ENCODE measurements around the gene ARMC8. TPM values are rescaled to one million over a fixed set of nuclear protein-coding genes. Genes with fewer than 3 reads are reported as not detected.
"Not testable (repeated sequence)": the region's sequence is repeated elsewhere in the genome, so short reads cannot be mapped to it uniquely, and the experiment has no call there.

The ARMC8 gene
- total RNA-seq, 1 donor from 2014 or later, result 33.2 TPM

- H3K36me3 Mint-ChIP-seq (ENCODE audit: low read depth, unreplicated experiment), result no peaks in the 10 kb centered on the region
- no peak for DNase-seq (ENCODE audit: low read depth)
- no peaks in the 10 kb centered on the region for H3K36me3 ChIP-seq (ENCODE audit: insufficient read depth, low read length)
- no peaks in the 10 kb centered on the region for H3K27me3 Mint-ChIP-seq (ENCODE audit: low read depth, unreplicated experiment)
- no peak overlapping the region for H3K27ac ChIP-seq (ENCODE audit: low read depth, low read length)
- H4K20me1 ChIP-seq (ENCODE audit: insufficient read depth, low read length), result no peaks in the 10 kb centered on the region
- H3K27ac Mint-ChIP-seq (ENCODE audit: unreplicated experiment), result no peak overlapping the region
- no peak overlapping the region for H3K9ac ChIP-seq (ENCODE audit: low read length)
- H3K4me2 ChIP-seq (ENCODE audit: low read length), result no peak overlapping the region
- H3K27me3 ChIP-seq (ENCODE audit: insufficient read depth, low read length), result no peaks in the 10 kb centered on the region
- H3K4me3 Mint-ChIP-seq (ENCODE audit: unreplicated experiment), result no peak overlapping the region
- TF ChIP-seq CTCF (IDR thresholded peaks at IDR 0.05; ENCODE audit: insufficient read depth, low read depth, low read length), result no peak
- no peak for FAIRE-seq
- no peaks in the 10 kb centered on the region for H3K9me3 ChIP-seq (ENCODE audit: insufficient read depth, low read depth, low read length)
- no peak overlapping the region for H2AFZ ChIP-seq (ENCODE audit: low read depth, low read length)
- peaks cover 10% of the 10 kb centered on the region for H3K4me1 Mint-ChIP-seq (ENCODE audit: low read depth, unreplicated experiment)
- H3K4me3 ChIP-seq (ENCODE audit: insufficient read depth, low read depth, low read length), result no peak overlapping the region
- no peaks in the 10 kb centered on the region for H3K79me2 ChIP-seq (ENCODE audit: insufficient read depth, low read length)
- H3K9me3 Mint-ChIP-seq (ENCODE audit: unreplicated experiment), result no peaks in the 10 kb centered on the region
- no peaks in the 10 kb centered on the region for H3K4me1 ChIP-seq (ENCODE audit: insufficient read depth, low read length)
These were observed 47.4 kb upstream of the ARMC8 start for GRCh38 chr3:138139691-138140090.

DNA sequence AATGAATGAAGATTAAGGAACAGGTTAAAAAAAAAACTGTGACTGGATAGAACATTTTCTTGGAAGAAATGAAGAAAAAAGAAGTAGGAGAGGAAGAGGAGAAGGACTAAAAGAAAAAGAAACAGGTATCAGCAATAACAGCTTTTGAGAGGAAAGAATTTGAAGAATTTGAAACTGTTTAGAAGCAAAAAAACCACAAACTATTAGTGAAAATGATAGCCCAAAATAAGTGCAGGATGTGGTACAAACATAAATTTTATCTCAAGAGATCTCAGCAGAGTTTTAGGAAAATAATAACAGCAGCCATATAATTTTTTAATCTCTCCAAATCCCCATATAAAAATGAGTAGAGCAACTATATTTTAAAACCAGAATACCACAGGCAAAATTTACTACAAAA lies 46.2 kb upstream of the ARMC8 start:
- H3K4me3 Mint-ChIP-seq (ENCODE audit: unreplicated experiment), result no peak overlapping the region
- no peaks in the 10 kb centered on the region for H3K36me3 ChIP-seq (ENCODE audit: insufficient read depth, low read length)
- no peak overlapping the region for H2AFZ ChIP-seq (ENCODE audit: low read depth, low read length)
- H3K9ac ChIP-seq (ENCODE audit: low read length), result no peak overlapping the region
- H3K79me2 ChIP-seq (ENCODE audit: insufficient read depth, low read length), result no peaks in the 10 kb centered on the region
- no peak overlapping the region for H3K4me3 ChIP-seq (ENCODE audit: insufficient read depth, low read depth, low read length)
- H3K27ac ChIP-seq (ENCODE audit: low read depth, low read length), result no peak overlapping the region
- no peaks in the 10 kb centered on the region for H3K36me3 Mint-ChIP-seq (ENCODE audit: low read depth, unreplicated experiment)
- H4K20me1 ChIP-seq (ENCODE audit: insufficient read depth, low read length), result no peaks in the 10 kb centered on the region
- no peak overlapping the region for H3K4me2 ChIP-seq (ENCODE audit: low read length)
- no peaks in the 10 kb centered on the region for H3K27me3 ChIP-seq (ENCODE audit: insufficient read depth, low read length)
- no peaks in the 10 kb centered on the region for H3K4me1 ChIP-seq (ENCODE audit: insufficient read depth, low read length)
- no peak for TF ChIP-seq EZH2 (IDR thresholded peaks at IDR 0.05; ENCODE audit: insufficient read depth, low read length)
- no peak for TF ChIP-seq CTCF (IDR thresholded peaks at IDR 0.05; ENCODE audit: insufficient read depth, low read depth, low read length)
- no peaks in the 10 kb centered on the region for H3K9me3 ChIP-seq (ENCODE audit: insufficient read depth, low read depth, low read length)
- no peak overlapping the region for H3K27ac Mint-ChIP-seq (ENCODE audit: unreplicated experiment)
- DNase-seq (ENCODE audit: low read depth) (no peak), FAIRE-seq (no peak)
- H3K4me1 Mint-ChIP-seq (ENCODE audit: low read depth, unreplicated experiment), result peaks cover 10% of the 10 kb centered on the region
- no peaks in the 10 kb centered on the region for H3K9me3 Mint-ChIP-seq (ENCODE audit: unreplicated experiment)
- no peaks in the 10 kb centered on the region for H3K27me3 Mint-ChIP-seq (ENCODE audit: low read depth, unreplicated experiment)

- not testable (repeated sequence) for H3K4me3 ChIP-seq (ENCODE audit: insufficient read depth, low read depth, low read length); H3K4me1 Mint-ChIP-seq (ENCODE audit: low read depth, unreplicated experiment); H4K20me1 ChIP-seq (ENCODE audit: insufficient read depth, low read length); H3K36me3 Mint-ChIP-seq (ENCODE audit: low read depth, unreplicated experiment); H3K4me1 ChIP-seq (ENCODE audit: insufficient read depth, low read length); DNase-seq (ENCODE audit: low read depth); H3K36me3 ChIP-seq (ENCODE audit: insufficient read depth, low read length); H3K27me3 ChIP-seq (ENCODE audit: insufficient read depth, low read length); H3K27me3 Mint-ChIP-seq (ENCODE audit: low read depth, unreplicated experiment); H3K4me3 Mint-ChIP-seq (ENCODE audit: unreplicated experiment); H3K27ac ChIP-seq (ENCODE audit: low read depth, low read length); H3K27ac Mint-ChIP-seq (ENCODE audit: unreplicated experiment); H3K4me2 ChIP-seq (ENCODE audit: low read length); H3K79me2 ChIP-seq (ENCODE audit: insufficient read depth, low read length); H3K9ac ChIP-seq (ENCODE audit: low read length); FAIRE-seq; H3K9me3 ChIP-seq (ENCODE audit: insufficient read depth, low read depth, low read length); H2AFZ ChIP-seq (ENCODE audit: low read depth, low read length); H3K9me3 Mint-ChIP-seq (ENCODE audit: unreplicated experiment)
These were observed 44.9 kb upstream of the ARMC8 start for GRCh38 chr3:138142181-138142580.
